HG03521 (cell line): Measurements from ENCODE around the gene BRICD5.

Experiments used
- ATAC-seq: cut with Tn5 transposase; IDR thresholded peaks from one replicate; pipeline ENCODE4 v1.9.1; 2021; ENCODE audit warnings: mild to moderate bottlenecking, moderate library complexity; ENCODE audit not compliant: unreplicated experiment

BRICD5 gene

GRCh38 chr16:2199621-2200139 lies 11.0 kb downstream of the BRICD5 start:
- ATAC-seq = no peak

GRCh38 chr16:2199095-2199494 lies 11.6 kb downstream of the BRICD5 start:
- no peak for ATAC-seq

GRCh38 chr16:2198283-2198682 lies 12.4 kb downstream of the BRICD5 start:
- no peak for ATAC-seq

- ATAC-seq = no peak
These were observed 12.9 kb downstream of the BRICD5 start for GRCh38 chr16:2197765-2198164.

GRCh38 chr16:2196981-2197511 lies 13.6 kb downstream of the BRICD5 start:
- ATAC-seq = no peak

GRCh38 chr16:2196162-2196980 lies 14.3 kb downstream of the BRICD5 start, which contains the start of gene CASKIN1:
TSS of gene CASKIN1 (minus strand) at chr16:2196605. CDS start at chr16:2196432, 173 bp downstream.
- no peak for ATAC-seq

GRCh38 chr16:2195322-2196161 lies 15.1 kb downstream of the BRICD5 start:
- ATAC-seq = no peak

GRCh38 chr16:2194852-2195321 lies 15.8 kb downstream of the BRICD5 start:
- ATAC-seq = no peak

GRCh38 chr16:2194166-2194834 lies 16.4 kb downstream of the BRICD5 start:
- ATAC-seq = no peak

- no peak for ATAC-seq
These were observed 19.3 kb downstream of the BRICD5 start for GRCh38 chr16:2191446-2191706.

GRCh38 chr16:2190659-2191445 lies 19.8 kb downstream of the BRICD5 start:
- ATAC-seq = no peak

- ATAC-seq = no peak
These were observed 20.5 kb downstream of the BRICD5 start for GRCh38 chr16:2190002-2190658.

GRCh38 chr16:2189252-2189893 lies 21.3 kb downstream of the BRICD5 start:
- ATAC-seq = no peak

GRCh38 chr16:2188395-2188794 lies 22.3 kb downstream of the BRICD5 start:
- no peak for ATAC-seq

GRCh38 chr16:2187212-2187611 lies 23.5 kb downstream of the BRICD5 start:
- no peak for ATAC-seq

- no peak for ATAC-seq
These were observed 24.2 kb downstream of the BRICD5 start for GRCh38 chr16:2186505-2186904.

GRCh38 chr16:2186064-2186463 lies 24.6 kb downstream of the BRICD5 start:
- no peak for ATAC-seq

GRCh38 chr16:2184962-2185361 lies 25.7 kb downstream of the BRICD5 start:
- ATAC-seq = no peak

GRCh38 chr16:2184346-2184745 lies 26.3 kb downstream of the BRICD5 start:
- ATAC-seq = no peak
